22Rv1 (cell line): Measurements from ENCODE around the gene CTCF.

ENCODE experiments used
- CTCF ChIP-seq: fragments of 450-650 bp; IDR thresholded peaks from 2 replicates; pipeline ENCODE4 v1.5.1; 2017; ENCODE audit warnings: mild to moderate bottlenecking
- ZFX ChIP-seq: fragments of 450-650 bp; IDR thresholded peaks from 2 replicates; pipeline ENCODE4 v1.6.1; 2017; ENCODE audit warnings: antibody characterized with exemption, borderline replicate concordance

GRCh38 chr16:67518676-67519075 lies 43.6 kb upstream of the CTCF start:
- TF ChIP-seq CTCF (no peak), ZFX (no peak)
